ENCODE measurements around the gene MS4A8.
"Not testable (repeated sequence)": the region's sequence is repeated elsewhere in the genome, so short reads cannot be mapped to it uniquely, and the experiment has no call there.

The MS4A8 gene, protein sequence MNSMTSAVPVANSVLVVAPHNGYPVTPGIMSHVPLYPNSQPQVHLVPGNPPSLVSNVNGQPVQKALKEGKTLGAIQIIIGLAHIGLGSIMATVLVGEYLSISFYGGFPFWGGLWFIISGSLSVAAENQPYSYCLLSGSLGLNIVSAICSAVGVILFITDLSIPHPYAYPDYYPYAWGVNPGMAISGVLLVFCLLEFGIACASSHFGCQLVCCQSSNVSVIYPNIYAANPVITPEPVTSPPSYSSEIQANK
- total RNA-seq: 0 reads per million in 3 experiments

DNA sequence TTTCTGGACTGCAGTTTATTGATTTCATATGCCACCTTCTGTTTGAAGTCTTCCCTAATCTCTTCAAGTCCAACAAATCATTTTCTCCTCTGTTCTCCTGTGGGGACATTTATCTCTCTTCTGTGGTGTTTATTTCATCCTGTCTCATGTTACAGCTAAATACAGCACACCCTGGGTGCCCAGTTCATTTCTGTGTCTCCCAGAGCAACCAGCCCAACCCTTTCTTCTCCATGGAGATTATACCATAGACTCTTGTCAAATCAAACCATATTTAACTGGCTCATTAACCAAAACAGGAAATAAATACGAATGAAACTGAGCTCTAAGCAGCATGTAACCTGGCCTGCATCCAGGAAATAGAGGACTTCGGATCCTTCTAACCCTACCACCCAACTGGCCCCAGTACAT, at the start of gene MS4A8:
Gene MS4A8 (plus strand): TSS at position 329 of the 408 bp plus-strand sequence. CDS start 1,249 bp downstream, outside the sequence.
- no peak for DNase-seq

DNA sequence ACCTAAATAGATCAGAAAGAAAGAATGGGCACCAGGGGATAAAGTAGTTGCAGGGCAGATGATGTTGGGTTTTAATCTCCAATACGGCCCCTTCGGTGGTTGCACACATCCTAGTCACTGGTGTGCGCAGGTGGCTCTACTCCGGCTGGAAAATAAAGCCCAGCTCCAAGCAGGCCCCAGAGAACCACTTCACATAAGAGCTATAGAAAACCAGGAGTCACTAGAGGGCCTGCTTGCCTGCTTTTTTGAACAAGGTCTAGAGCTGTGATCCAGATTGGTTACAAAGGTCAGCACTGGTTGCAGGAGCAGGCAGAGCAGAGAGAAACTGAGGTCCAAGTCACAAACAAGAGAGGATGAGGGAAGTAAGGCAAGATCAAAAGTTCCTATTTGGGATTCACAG, 41.5 kb upstream of the MS4A8 start:
- DNase-seq: no peak

DNA sequence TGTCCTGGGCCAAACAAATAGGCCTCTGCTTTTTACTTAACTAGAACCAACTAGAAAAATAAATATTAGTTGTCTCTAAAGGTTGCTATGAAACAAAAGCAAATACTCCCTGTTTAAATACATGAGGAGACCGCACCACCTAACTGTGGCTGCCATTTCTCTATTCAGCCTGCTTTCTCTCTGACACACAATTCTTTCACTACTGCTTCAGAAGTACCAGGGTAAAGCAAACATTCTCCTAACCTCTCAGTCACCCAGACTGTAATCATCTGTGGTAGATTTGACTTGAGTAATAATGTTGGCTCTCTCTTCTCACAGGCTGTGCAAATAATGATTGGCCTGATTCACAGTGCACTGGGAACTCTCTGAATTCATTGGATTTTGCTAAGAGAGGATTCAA, 41.0 kb upstream of the MS4A8 start:
- no peak for DNase-seq

DNA sequence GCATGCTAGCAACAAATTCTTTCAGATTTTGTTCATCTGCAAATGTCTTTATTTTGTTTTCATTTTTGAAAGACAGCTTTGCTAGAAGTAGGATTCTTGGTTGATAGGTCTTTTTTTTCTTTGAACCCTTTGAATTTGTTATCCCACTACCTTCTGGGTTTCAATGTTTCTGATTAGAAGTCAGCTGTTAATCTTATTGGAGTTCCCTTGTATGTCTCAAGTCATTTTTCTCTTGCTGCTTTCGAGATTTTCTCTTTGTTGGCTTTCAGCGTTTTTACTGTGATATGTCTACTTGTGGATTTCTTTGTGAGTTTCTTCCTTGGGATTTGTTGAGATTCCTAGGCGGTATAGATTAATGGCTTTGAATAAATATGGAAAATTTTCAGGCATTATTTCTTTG, 27.2 kb upstream of the MS4A8 start:
- DNase-seq: no peak

DNA sequence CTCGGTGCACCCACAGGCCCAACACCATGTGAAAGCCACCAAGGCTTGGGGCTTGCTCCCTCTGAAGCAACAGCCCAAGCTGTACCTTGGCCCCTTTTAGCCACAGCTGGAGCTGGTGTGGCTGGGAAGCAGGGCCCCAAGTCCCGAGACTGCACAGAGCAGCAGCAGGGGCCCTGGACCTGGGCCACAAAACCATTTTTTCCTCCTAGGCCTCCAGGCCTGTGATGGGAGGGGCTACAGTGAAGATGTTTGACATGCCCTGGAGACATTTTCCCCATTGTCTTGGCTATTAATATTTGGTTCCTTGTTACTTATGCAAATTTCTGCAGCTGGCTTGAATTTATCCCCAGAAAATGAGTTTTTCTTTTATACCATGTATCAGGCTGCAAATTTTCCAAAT, 21.2 kb upstream of the MS4A8 start:
- not testable (repeated sequence) for DNase-seq

DNA sequence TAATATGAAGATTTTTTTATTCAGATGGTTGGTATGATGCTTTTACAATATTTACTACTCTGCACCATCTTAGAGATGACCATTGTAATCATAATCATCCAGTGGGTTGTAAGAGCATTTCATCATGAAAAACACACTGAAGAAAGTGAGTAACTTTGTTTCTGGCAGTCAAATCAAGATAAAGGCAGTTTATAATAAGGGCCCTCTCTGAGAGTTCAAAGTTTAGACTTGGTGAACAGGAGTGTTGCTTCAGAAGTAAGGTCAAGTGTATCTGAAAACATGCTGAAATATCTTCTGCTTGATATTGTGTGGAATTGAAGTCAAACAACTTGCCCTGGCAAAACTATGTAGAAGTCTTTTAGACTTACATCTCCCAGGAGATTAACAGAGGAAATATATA, 19.5 kb upstream of the MS4A8 start:
- no peak for DNase-seq

DNA sequence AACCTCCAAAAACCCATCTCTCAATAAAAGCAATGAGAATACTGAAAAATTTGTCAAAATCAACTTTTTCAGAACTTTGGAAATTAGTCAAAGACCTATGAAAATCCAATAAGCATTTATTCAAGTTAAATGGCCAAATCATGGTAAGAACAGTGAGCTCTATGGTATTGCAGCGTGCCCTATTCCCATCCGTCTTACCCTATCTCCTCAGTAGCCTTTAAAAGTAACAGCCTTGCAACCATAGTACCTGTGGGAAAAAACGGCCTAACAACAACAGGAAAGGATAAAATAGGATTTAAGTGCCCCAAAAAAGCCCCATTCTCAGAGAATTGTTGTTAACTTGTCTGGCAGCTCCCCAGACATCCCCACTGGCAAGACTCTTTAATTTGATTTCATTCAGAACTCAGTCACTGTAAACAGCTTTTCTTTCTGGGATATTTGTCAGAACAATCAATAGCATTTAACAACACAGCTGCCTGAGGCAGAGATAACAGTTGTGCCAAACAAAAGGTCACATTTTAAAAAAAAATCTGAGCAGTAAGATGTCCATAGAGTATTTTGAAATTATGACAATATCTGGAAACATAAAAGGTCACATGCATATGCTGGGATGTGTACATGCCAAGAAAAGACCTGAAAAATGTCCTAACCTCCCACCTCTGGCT, 18.8 kb upstream of the MS4A8 start:
- DNase-seq: no peak

DNA sequence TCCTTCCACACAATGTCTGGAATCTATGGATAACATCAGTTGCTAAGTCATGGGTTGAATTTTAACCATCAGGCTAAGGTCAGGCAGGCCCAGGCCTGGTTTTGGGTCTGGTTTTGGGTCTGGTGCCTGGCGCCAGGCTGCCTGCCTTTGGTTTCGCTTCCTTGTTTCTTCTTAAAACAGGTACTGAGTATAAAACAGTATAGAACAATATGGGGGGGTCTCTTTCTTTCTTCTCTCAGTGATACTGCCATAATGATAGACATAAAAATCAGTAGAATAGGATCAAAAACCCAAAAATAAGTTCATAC, 14.9 kb upstream of the MS4A8 start:
- DNase-seq: not testable (repeated sequence)

DNA sequence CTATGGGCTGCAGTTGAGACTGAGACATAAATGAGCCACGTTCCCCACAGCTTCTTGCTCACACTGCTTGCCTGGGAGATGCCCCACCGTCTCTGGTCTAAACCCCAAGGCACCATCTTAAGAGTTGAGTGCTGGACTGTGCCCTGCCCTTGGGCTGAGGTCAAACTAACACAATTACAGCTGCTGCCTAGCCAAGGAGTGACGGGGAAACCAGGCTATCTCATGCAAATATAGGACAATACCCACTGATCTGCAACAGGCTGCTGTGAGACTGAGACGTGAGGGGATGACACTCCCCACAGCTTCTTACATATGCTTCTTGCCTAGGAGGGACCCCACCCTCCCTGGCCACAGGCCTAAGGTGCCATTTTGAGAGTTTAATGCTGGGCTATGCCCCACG, 7.8 kb upstream of the MS4A8 start:
- DNase-seq: no peak

DNA sequence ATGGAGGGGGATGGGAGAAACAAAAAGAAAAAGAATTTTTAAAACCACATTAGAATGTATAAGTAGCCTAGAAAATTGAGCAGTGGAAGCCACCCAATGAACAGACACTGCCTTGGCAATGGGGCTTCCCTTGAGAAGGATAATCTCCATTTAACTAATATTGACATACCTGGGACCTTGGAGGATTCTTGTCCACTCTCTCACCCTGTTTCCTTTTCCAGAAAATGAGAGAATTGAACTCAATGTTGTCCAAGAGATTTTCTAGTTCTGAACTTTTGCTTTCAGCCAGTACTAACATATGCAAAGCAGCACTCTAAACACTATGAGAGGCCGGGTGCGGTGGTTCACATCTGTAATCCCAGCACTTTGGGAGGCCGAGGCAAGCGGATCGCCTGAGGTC, 524 bp downstream of the MS4A8 start:
- no peak for DNase-seq

DNA sequence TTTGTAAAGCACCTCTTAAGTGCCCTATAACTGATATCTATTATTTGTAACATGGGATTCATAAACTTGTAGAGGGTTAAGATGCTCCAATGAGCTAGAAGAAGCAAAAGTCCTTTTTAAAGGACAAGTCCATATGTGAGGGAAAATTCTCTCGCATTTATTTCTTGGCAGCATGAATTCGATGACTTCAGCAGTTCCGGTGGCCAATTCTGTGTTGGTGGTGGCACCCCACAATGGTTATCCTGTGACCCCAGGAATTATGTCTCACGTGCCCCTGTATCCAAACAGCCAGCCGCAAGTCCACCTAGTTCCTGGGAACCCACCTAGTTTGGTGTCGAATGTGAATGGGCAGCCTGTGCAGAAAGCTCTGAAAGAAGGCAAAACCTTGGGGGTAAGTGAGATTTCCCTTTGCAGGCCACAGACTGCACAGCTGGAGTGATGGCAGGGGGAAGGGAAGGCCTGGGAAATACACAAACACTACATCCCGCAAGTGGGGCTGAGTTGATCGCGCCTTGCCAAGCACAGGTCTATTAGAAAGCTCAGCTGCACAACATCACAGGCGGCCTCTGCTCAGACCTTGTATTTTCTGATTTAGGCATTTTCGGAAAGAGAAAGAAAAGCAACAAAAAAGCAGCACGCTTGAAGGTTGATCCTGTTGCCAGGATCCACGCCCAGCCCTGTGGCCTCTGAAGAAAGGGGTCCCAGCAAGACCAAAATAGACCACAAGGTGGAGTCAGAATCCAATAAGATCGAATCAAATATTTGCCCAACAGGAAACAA, 1.5 kb downstream of the MS4A8 start:
- DNase-seq: no peak

DNA sequence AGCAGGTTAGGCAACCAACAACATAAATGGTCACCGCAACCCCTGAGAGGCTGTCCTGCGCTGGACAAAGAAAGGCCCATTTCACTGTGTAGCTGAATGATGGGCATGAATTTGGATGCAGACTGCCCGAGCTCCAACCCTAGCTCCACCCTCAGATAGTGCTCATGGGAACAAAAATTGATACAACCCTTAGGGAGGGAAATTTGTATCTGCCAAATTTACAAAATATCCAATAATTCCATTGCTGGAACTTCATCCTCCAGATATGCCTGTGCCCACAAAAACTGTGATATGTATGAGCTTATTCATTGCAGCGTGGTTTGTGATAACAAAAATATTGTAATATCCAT, 2.0 kb downstream of the MS4A8 start:
- no peak for DNase-seq

DNA sequence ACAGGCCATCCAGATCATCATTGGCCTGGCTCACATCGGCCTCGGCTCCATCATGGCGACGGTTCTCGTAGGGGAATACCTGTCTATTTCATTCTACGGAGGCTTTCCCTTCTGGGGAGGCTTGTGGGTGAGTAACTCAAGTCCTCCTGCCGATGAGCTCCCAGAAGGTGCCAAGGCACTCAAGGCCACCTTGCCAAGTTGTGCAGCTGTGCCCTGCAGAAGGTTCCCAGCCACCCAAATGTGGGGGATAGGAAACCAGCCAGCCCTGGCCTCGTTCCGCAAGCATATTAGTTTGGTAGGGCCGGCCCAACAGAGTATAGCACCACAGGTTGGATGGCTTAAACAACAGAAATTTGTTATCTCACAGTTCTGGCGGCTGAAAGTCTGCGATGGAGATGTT, 4.0 kb downstream of the MS4A8 start:
- DNase-seq: no peak

DNA sequence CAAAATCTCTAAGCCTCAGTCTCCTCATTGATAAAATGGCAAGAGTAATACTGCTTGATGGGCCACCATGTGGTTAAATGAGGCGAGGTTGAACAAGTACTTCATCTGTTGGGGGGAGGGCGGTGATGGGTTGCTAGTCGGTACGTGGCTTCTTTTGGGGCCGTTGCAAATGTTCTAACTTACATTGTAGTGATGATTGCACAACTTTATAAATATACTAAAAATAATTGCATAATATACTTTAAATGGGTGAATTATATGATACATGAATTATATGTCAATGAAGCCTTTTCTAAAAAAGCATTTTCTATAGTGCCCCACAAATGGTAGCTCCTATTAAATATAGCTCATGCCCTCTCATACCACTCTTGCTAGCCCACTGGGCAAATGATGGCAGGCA, 6.5 kb downstream of the MS4A8 start:
- DNase-seq: no peak

DNA sequence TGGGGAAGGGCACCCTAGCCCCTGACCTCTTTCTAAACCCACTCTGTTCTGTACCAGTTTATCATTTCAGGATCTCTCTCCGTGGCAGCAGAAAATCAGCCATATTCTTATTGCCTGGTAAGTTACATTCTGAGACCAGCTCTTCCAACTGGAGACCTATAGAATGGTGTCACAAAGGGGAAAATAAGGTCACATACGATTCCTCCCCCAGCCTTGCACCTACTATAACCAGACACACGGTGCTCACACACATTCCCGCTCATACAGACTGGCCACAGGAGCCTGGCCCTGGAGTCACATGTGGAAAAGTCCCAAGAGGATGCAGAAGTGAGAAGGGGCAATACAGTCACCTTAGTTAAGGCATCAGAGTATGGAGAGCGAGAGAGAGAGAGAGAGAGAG, 7.5 kb downstream of the MS4A8 start:
- DNase-seq: no peak

DNA sequence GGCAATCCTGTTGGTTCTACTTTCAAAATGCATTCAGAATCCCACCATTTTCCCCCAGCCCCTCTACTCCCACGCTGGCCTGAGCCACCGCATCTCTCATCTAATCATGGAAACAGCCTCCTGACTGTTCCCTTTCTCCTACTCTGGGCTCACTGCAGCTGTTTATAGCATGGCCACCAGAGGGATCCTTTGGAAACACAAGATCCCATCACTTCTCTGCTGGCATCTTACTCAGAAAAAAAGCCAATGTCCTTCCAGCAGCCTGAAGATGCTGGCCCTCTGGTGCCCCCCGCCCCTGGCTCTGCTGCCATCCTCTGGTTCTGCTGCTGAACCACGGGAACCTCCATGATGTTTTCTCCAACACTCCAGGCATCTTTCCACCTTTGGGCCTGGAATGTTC, 11.1 kb downstream of the MS4A8 start:
- no peak for DNase-seq

DNA sequence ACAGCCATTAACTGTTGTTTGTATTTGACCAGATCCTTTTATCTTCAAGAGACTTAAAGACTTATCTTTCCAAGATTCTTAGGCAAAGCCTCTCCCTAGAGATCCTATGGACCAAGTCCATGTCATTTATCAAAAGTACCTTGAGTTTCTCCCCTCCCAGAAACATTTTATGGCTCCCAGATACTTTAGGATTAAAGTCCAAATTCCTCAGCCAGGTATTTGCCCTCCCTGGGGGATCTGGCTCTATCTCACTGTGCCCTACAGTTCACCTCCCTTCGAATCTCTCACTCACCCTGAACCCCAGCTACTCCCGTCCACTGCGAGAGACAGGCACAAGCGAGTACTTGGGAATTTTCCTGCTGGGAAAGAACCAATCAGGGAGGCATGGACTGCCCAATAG, 11.9 kb downstream of the MS4A8 start:
- DNase-seq: no peak

DNA sequence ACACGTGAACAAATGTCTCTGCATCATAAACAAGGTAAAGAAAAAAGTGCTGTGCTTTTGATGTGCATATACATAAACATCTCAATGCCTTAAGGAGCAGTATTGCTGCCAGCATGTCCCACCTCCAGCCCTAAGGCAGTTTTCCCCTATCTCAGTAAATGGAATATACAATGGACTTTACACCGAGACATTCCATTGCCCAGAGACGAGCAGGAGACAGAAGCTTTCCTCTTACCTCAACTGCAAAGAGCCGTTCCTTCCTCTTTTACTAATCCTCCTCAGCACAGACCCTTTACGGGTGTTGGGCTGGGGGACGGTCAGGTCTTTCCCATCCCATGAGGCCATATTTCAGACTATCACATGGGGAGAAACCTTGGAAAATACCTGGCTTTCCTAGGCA, 14.0 kb downstream of the MS4A8 start:
- not testable (repeated sequence) for DNase-seq

DNA sequence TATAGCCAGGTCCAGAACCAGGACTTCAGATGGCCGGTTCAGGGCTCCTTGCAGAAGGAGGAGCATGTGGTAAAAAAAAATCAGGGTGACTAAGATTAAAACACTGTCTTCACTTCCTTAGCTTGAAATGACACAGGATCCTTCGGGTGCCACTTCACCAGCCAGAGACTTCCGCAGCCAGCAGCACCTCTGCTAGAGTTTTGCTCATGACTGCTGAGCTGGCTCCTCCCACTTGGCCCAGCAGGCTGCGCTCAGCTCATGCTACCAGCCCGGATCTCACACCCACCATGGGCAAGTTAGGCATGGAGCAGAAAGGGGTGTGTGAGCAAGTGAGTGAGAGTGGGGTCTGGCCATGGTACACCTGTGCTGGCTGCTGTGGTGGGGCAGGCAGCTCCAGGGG, 18.5 kb downstream of the MS4A8 start:
- DNase-seq: no peak

DNA sequence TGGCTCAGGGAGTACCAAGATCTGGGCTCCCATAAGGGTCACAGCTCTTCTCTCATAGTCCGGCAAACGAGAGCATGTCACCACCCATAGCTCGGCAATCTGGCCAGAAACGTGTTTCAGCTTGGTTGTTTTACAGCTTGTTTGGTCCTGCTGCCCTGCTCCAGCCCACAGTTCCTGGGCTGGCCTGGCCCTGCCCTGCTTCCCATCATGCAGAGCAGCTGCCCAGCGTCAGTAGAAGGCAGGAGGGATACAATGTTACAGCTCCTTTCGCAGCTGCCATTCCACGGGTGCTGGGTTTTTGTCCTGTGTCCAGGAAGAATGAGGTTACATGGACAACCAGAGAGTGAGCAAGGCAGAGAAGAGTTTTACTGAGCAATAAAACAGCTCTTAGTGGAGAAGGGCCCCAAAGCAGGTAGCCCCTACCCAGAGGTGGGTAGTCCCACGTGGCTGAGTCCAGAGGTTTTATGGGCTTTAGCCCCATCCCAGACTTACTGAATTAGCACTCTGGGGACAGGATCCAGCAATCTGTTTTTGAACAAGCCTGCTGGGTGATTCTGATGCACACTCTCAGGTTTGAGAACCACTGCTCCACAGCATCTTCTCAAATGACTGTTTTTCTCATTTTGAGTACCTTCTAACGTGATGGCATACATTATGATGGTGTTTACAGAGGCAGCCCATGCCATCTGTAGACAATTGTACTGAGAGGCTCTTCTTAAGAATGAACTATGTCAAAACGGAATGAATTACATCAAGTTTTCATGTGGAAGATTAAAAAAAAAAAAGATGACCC, 19.3 kb downstream of the MS4A8 start:
- DNase-seq: no peak

DNA sequence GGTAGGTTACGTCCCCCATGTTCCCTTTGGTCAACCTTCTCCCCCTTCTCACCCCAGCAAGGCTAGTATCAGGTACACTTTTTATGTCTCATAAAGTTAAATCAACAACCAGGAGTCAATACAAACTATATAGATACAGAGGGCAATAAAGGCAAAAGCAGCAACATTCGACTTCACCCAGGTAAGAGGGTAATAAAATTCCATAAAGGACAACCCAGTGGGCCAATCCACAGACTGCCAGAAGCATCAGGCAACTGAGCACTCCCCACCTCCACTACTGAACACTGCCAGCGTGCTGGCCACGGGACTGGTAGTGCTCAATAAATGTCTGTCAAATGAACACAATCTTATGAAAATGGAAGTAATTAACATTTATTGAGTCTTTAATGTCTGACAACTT, 20.0 kb downstream of the MS4A8 start:
- no peak for DNase-seq

DNA sequence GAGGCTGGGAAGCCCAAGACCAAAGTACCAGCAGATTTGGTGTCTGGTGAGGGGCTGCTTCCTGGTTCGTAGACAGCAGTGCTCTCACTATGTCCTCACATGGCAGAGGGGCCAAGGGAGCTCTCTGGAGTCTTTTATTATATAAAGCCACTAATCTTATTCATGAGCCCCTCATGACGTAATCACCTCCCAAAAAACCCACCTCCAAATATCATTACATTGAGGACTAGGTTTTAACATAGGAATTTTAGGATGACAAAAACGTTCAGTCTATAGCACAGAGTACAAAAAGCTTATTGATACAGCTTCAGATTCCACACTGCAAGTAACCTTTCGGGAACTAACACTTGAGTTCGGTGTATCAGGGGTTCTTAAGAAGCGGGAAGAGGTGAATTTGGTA, 21.0 kb downstream of the MS4A8 start:
- DNase-seq: no peak

DNA sequence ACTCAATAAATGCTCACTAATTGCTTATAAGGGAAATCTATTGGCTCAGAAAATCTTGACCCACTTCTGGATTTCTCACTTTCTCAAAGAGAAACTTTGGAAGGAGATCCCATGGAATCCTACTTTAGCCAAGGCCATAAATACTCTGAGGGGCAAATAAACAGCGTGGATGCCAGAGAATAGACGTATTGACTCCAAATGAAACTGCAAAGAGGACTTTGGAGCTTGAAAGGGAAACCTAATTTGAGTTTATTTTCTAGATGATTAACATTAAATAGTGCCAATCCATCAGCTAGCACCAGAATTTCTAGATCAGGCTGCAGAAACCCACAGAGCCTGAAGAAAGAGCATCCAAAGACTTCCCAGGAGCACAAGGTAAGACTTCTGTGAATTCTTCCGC, 25.0 kb downstream of the MS4A8 start, which contains the start of gene MS4A18:
Gene MS4A18 (plus strand): TSS at position 301 of the 400 bp plus-strand sequence.
- DNase-seq: no peak
